Prostate gland (tissue), 2 donors: ENCODE results near the gene DSTN. TPM values are rescaled to one million over a fixed set of nuclear protein-coding genes. Genes with fewer than 3 reads are reported as not detected.

Source experiments
- DNase-seq: peaks from one replicate; pipeline ENCODE4 v3.0.0-alpha.2; 2019; ENCODE audit warnings: low spot score
- H3K27ac ChIP-seq, 2 donors: fragments of 200-600 bp; sonication (generic); 2 replicates each; pipeline ENCODE4 v1.5.1; 2017 to 2019
- H3K27me3 ChIP-seq: fragments of 200-600 bp; sonication (generic); replicated peaks from 2 replicates; pipeline ENCODE4 v1.5.1; 2019; ENCODE audit not compliant: insufficient read depth
- H3K36me3 ChIP-seq, 2 donors: fragments of 200-600 bp; sonication (generic); 1 replicate in 1 of 2; 2 replicates in 1 of 2; pipeline versions ENCODE4 v1.5.1 to v1.8.1; 2017 to 2019
- H3K4me1 ChIP-seq: fragments of 200-600 bp; sonication (generic); replicated peaks from 2 replicates; pipeline ENCODE4 v1.5.1; 2019
- H3K4me3 ChIP-seq, 2 donors: fragments of 200-600 bp; sonication (generic); 2 replicates each; pipeline ENCODE4 v1.5.1; 2017 to 2019
- H3K9me3 ChIP-seq: fragments of 200-600 bp; sonication (generic); 2 replicates; pipeline ENCODE4 v1.5.1; 2017
- POLR2A ChIP-seq: fragments of 450-650 bp; IDR thresholded peaks from one replicate; pipeline ENCODE4 v1.6.1; 2016; ENCODE audit warnings: antibody characterized with exemption, mild to moderate bottlenecking
- POLR2AphosphoS5 ChIP-seq: sonication (generic); formaldehyde crosslinking; IDR thresholded peaks from one replicate; pipeline ENCODE4 v1.6.1; 2017; ENCODE audit warnings: antibody characterized with exemption
- WGBS: methylation state at CpG from one replicate; pipeline ENCODE4 v1.1.5; 2018; 5-methylcytosine and 5-hydroxymethylcytosine counted together
- intact Hi-C: fragments of 100-400 bp; cut with DNase I; formaldehyde crosslinking; loops from one replicate; pipeline ENCODE4 v1.14.2; 2022
- total RNA-seq, 2 donors: library from RNA; depleted of rRNA; stranded (reverse); fragments of >200 nt; gene quantifications; one replicate each; pipeline ENCODE4 v1.1.0, GENCODE V29; 2016
- TF ChIP-seq, protein P1 (sequence below), 4 experiments: fragments of 200-600 bp in 2 of 4; fragments of 450-650 bp in 2 of 4; sonication (generic) in 2 of 4; IDR thresholded peaks; 1 replicate in 3 of 4; 2 replicates in 1 of 4; pipeline ENCODE4 v1.5.1; 2016 to 2019; ENCODE audit warnings: antibody characterized with exemption in 4 of 4, mild to moderate bottlenecking in 2 of 4, moderate library complexity in 2 of 4

The DSTN gene
- total RNA-seq, 2 donors from 2014 or later: 284 to 559 TPM

DNA sequence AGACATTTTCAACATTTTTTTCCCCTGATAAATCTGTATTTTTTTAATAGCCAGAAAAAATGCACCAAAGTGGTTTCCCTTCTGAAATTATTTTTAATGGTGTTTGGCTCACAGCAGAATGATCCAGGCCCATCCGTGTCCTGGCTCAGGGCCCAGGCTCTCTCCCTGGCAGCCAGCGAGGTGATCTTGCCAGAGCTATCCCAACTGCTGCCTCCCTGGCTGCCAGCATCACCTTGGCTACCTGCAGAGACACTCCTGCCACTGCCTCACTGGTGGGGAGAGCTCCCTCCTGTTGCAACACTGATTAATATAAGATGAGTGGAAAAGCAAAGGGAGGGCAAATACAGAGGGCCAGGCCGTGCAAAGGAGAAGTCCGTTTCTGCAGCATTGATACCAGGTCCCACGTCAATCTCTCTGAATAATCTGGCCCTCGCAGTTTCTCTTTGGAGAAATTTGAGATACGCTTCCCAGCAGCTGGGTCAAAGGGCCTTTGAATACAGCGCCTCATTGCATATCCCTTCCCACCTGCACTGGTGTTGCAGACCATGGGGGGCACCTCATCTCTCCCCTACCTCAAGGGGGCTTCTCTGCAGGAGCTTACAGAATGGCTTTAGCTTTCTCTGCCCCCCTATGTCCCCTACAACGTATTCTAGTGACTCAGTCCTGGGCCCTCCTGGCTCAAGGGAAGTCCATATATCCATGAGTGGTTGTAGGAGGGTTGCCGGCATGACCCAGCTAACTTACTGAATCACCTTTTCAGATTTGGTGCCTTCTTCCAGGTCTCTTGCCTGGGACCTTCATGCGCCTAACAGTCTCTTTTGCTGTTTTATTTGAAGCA, 12.8 kb upstream of the DSTN start:
- peak; percentile 93 for DNase-seq
- intact Hi-C loops: no loop called here
- 32% methylated on average over 11 of the region's 11 CpGs for WGBS
- TF ChIP-seq, protein P1, sequence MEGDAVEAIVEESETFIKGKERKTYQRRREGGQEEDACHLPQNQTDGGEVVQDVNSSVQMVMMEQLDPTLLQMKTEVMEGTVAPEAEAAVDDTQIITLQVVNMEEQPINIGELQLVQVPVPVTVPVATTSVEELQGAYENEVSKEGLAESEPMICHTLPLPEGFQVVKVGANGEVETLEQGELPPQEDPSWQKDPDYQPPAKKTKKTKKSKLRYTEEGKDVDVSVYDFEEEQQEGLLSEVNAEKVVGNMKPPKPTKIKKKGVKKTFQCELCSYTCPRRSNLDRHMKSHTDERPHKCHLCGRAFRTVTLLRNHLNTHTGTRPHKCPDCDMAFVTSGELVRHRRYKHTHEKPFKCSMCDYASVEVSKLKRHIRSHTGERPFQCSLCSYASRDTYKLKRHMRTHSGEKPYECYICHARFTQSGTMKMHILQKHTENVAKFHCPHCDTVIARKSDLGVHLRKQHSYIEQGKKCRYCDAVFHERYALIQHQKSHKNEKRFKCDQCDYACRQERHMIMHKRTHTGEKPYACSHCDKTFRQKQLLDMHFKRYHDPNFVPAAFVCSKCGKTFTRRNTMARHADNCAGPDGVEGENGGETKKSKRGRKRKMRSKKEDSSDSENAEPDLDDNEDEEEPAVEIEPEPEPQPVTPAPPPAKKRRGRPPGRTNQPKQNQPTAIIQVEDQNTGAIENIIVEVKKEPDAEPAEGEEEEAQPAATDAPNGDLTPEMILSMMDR (IDR thresholded peaks at IDR 0.05): no peak
- TF ChIP-seq POLR2AphosphoS5: peak; percentile 78
- no peak for TF ChIP-seq POLR2A
- H3K4me3 ChIP-seq: no peak overlapping the region
- no peaks in the 10 kb centered on the region for H3K36me3 ChIP-seq
- H3K27me3 ChIP-seq: no peaks in the 10 kb centered on the region
- peaks cover 14% of the 10 kb centered on the region for H3K4me1 ChIP-seq
- peak overlapping the region; percentile 83 for H3K27ac ChIP-seq
- no peaks in the 10 kb centered on the region for H3K9me3 ChIP-seq

DNA sequence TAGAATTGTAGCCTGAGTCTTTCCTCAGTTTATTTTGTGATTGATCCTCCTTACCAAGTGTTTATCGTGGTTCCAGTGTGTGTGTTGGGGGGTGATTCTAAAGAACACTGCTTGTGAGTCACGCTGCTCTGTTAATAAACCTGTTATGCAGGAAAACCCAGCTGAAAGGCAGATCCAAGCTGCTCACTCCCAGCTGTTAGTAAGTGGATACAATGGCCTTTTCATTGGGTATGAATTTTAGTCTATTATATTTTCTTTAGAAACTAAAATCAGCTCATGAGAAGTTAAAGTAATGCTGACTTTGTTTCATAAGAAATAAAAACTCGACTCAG, 12.2 kb upstream of the DSTN start:
- WGBS: 10% methylated on average over 3 of the region's 3 CpGs
- intact Hi-C loops: no loop called here
- peak; percentile 86 for DNase-seq
- Histone ChIP-seq H3K27me3 (no peaks in the 10 kb centered on the region), H3K27ac (peak overlapping the region; percentile 83), H3K4me1 (peaks cover 14% of the 10 kb centered on the region), H3K9me3 (no peaks in the 10 kb centered on the region), H3K4me3 (no peak overlapping the region), H3K36me3 (no peaks in the 10 kb centered on the region)
- TF ChIP-seq, protein P1 (IDR thresholded peaks at IDR 0.05): no peak
- TF ChIP-seq POLR2AphosphoS5 (peak; percentile 84), POLR2A (no peak)

DNA sequence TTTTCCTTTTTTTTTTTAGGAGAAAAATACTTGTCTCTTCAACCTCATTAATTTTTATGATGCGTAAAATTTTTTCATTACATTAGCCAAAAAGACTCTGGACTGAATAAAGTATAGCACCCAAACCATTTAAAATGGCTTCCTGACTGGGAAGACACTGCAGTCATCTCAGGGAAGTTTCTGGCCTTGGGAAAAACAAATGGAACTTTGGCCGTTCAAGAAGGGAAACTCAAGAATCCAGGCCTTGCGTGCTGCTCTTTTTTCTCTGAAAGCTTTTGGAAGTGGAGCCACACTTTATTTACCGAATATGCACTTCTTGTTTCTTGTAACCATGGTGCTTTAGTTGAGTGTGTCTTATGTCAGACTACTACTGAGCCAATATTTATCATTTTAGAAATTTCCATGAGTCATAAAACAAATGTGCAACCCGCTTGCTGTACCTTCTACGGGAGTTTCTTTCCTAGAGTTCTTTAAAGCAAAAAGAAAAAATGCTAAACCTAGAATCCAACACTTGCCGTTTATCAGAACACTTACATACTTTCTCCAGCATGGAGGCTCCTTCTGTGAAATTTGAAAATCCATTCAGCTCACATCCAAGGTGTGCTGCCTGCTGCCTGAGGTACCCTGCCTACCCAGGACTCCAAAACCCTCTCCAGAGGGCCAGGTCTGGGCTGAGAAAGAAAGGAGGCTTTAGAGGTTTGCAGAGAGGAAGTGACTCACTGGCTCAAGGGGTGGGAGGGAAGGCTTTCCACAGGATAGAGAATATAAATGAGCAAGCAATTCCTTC, 11.5 kb upstream of the DSTN start:
- peak; percentile 32 for DNase-seq
- intact Hi-C loops: no loop called here
- WGBS: 19% methylated on average over 7 of the region's 7 CpGs
- Histone ChIP-seq H3K27me3 (no peaks in the 10 kb centered on the region), H3K36me3 (no peaks in the 10 kb centered on the region), H3K9me3 (no peaks in the 10 kb centered on the region), H3K27ac (peak overlapping the region; percentile 83), H3K4me1 (peaks cover 14% of the 10 kb centered on the region), H3K4me3 (peak overlapping the region in 1 of 2 donors; percentile 4)
- TF ChIP-seq POLR2AphosphoS5: peak; percentile 60
- TF ChIP-seq, protein P1 (IDR thresholded peaks at IDR 0.05): no peak

DNA sequence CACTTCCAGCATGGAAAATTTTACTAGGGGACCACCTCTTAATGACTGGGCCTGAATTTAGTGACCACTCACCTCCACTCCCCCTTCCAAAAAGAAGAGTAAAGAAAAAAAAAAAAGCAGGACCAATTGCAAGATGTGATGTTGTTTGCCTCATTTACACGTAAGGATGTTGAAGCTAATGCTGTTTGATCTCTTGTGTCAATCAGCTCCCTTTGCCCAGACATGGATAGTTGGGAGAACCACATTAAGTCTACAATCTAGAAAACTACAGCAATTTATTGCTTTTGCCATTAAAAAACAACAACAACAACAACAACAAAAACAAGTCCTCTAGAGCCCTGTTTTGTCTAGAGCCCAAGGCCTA, 11.0 kb upstream of the DSTN start:
- no peaks in the 10 kb centered on the region for H3K9me3 ChIP-seq
- H3K36me3 ChIP-seq: no peaks in the 10 kb centered on the region
- WGBS: 66% methylated on average over 1 of the region's 1 CpG
- H3K4me3 ChIP-seq: peak overlapping the region in 1 of 2 donors; percentile 4
- DNase-seq: no peak
- intact Hi-C loops: no loop called here
- H3K27ac ChIP-seq: peak overlapping the region; percentile 83
- no peaks in the 10 kb centered on the region for H3K27me3 ChIP-seq
- TF ChIP-seq POLR2AphosphoS5 (no peak), POLR2A (no peak)
- TF ChIP-seq, protein P1 (IDR thresholded peaks at IDR 0.05): no peak
- peaks cover 14% of the 10 kb centered on the region for H3K4me1 ChIP-seq
